IPS-18c (cell line): ENCODE data around the gene SLC6A14.

Source experiments
- H3K4me3 ChIP-seq: 2 replicates; pipeline ENCODE4 v1.7.0; 2013; ENCODE audit warnings: low read depth, mild to moderate bottlenecking, low read length, moderate library complexity; ENCODE audit not compliant: insufficient read depth
- H3K9me3 ChIP-seq: one replicate; pipeline ENCODE4 v1.6.1; 2013; ENCODE audit warnings: mild to moderate bottlenecking, low read length, moderate library complexity; ENCODE audit not compliant: control insufficient read depth, insufficient read depth

SLC6A14 gene

GRCh38 chrX:116436358-116436816, at the start of gene SLC6A14:
Gene SLC6A14 (plus strand): TSS chrX:116436606. CDS start chrX:116436710, 104 bp downstream.
- H3K4me3 ChIP-seq = no peak within 1 kb of the TSS
- no peaks in the 10 kb centered on the region for H3K9me3 ChIP-seq

- Histone ChIP-seq H3K9me3 (no peaks in the 10 kb centered on the region), H3K4me3 (no peak overlapping the region)
Measured at GRCh38 chrX:116395752-116396151, 40.7 kb upstream of the SLC6A14 start.

- Histone ChIP-seq H3K9me3 (no peaks in the 10 kb centered on the region), H3K4me3 (no peak overlapping the region)
Measured at GRCh38 chrX:116399681-116400080, 36.7 kb upstream of the SLC6A14 start.

GRCh38 chrX:116409219-116409618, 27.2 kb upstream of the SLC6A14 start:
- no peak overlapping the region for H3K4me3 ChIP-seq
- peaks cover 2% of the 10 kb centered on the region for H3K9me3 ChIP-seq

GRCh38 chrX:116413273-116413672, 23.1 kb upstream of the SLC6A14 start:
- no peak overlapping the region for H3K4me3 ChIP-seq
- peaks cover 2% of the 10 kb centered on the region for H3K9me3 ChIP-seq

GRCh38 chrX:116417214-116417613, 19.2 kb upstream of the SLC6A14 start:
- Histone ChIP-seq H3K9me3 (no peaks in the 10 kb centered on the region), H3K4me3 (no peak overlapping the region)

- Histone ChIP-seq H3K4me3 (no peak overlapping the region), H3K9me3 (no peaks in the 10 kb centered on the region)
Measured at GRCh38 chrX:116417968-116418367, 18.4 kb upstream of the SLC6A14 start.

- no peak overlapping the region for H3K4me3 ChIP-seq
- no peaks in the 10 kb centered on the region for H3K9me3 ChIP-seq
Measured at GRCh38 chrX:116427978-116428377, 8.4 kb upstream of the SLC6A14 start.

- no peaks in the 10 kb centered on the region for H3K9me3 ChIP-seq
- H3K4me3 ChIP-seq = no peak overlapping the region
Measured at GRCh38 chrX:116435597-116435996, 809 bp upstream of the SLC6A14 start.

GRCh38 chrX:116449156-116449555, 12.8 kb downstream of the SLC6A14 start:
- Histone ChIP-seq H3K9me3 (no peaks in the 10 kb centered on the region), H3K4me3 (no peak overlapping the region)

- Histone ChIP-seq H3K4me3 (no peak within 1 kb of the TSS), H3K9me3 (no peaks in the 10 kb centered on the region)
Measured at GRCh38 chrX:116462822-116463221, 26.4 kb downstream of the SLC6A14 start, which contains the start of gene CT83. Gene CT83 (minus strand): TSS chrX:116462976. CDS start chrX:116462856, 120 bp downstream.

- H3K9me3 ChIP-seq = no peaks in the 10 kb centered on the region
Measured at GRCh38 chrX:116480059-116480458, 43.7 kb downstream of the SLC6A14 start.

GRCh38 chrX:116490104-116490503, 53.7 kb downstream of the SLC6A14 start:
- H3K4me3 ChIP-seq = no peak overlapping the region
- no peaks in the 10 kb centered on the region for H3K9me3 ChIP-seq

More at GRCh38 chrX:116480059-116480458, 43.7 kb downstream of the SLC6A14 start:
- no peak overlapping the region for H3K4me3 ChIP-seq

GRCh38 chrX:116493271-116493670, 56.9 kb downstream of the SLC6A14 start:
- H3K4me3 ChIP-seq = no peak overlapping the region
- no peaks in the 10 kb centered on the region for H3K9me3 ChIP-seq

GRCh38 chrX:116499780-116500179, 63.4 kb downstream of the SLC6A14 start:
- H3K9me3 ChIP-seq = no peaks in the 10 kb centered on the region
- H3K4me3 ChIP-seq = no peak overlapping the region
